Dedifferentiated amniotic fluid mesenchymal stem cell (primary cell): ENCODE data around the gene LRRC32.
"Not testable (repeated sequence)": the region's sequence is repeated elsewhere in the genome, so short reads cannot be mapped to it uniquely, and the experiment has no call there.

Experiments used
- DNase-seq: peaks from one replicate; pipeline ENCODE4 v3.0.0-alpha.2; 2016; ENCODE audit errors: extremely low spot score

LRRC32 gene

DNA sequence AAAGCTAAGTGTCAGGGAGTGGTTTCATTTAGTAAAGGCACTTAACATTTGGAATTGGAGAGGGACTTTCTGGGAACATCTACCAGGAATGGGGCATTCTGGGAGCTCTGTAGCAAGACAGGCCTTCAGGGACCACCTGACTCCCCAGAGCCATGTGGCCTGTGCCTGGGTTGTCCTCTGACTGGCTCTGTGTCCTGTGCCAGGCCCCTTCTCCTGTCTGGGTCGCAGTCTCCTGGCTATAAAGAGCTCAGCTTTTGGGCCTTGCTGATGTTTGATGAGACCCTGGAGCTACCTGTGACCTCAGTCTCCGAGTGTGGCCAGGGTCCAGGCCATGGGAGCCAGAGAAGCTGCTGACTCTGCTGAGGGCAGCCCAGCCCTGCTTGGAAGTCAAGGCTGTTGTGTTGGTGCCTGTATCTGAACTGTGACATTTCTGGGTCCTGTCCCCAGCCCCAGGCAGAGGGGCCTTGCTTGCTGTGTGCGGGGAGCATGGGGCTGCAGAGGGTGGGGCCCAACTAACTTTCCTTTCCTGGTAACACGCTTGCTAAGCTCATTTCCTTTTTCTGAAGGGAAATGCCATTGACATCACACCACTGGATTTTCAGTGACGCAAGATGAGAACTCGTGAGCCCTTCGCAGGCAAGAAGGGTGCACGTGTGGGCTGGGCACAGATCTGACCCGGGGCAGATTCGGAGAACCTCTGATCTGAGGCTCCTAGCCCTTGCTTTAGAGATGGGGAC lies 41.3 kb downstream of the LRRC32 start:
- no peak for DNase-seq

DNA sequence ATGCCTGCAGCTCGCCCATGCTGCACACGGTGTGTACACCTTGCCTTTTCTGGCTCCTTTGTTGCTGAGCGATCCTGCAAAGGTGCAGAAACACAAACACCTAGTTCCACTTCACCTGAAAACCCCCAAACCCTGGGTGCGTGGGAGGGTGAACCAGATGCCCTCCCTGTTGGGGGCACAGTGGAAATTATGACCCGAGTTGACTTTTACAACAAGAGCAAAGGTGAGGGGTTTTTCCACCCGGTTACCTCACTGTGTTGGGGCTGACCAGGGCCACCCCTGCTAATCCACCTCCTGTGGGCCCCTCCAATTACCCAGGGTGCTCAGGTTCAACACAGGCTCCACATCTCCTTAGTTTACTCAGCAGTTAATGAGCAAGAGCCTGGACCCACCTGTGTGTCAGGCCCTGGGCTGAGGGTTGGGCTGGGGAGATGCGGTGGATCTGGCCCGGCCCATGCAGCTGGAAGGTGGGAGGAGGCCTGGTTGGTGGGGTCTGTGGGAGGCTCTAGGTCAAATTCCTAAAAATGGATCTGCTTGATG lies 42.1 kb downstream of the LRRC32 start:
- no peak for DNase-seq

- DNase-seq = no peak
These were observed 42.9 kb downstream of the LRRC32 start for GRCh38 chr11:76627606-76628005.

DNA sequence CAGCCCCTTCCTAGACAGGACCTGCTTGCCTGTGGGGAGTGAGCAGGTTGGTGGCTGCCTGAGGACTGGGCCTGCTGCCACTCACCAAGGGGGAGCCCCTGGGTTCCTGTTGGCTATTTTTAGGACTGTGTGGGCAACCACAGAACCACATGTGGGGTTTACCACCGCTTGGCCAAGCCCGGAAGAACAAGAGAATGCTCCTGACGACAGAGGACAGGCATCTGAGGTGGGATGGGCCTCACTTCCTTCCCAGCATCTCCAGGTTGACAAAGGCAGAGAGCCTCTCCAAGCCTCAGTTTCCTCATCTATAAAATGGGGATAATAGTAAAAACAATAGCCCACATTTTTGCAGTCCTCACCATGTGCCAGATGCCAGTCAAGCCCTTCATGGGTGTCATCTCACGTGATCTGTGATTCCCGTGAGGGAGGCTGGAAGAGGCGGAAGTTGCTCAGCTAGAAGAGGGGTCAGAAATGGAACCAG lies 43.6 kb downstream of the LRRC32 start:
- DNase-seq = no peak

DNA sequence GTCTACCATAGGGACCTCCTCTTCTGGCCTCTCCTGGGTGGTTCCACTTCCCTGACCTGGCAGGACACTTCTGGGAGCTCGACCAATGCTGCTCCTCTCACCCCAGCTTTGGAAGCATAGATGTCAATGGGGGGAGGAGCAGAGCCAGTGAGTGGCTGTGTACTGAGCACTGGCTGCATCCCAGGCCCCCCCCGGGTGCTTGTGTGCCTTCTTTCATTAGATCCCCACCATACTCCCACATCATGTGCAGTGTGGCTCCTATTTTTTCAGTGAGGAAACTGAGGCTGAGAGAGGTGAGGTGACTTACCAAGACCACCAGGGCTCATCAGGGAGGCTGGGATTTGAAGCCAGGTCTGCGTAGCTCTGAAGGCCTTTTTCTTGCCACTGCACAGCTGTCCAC lies 44.3 kb downstream of the LRRC32 start:
- no peak for DNase-seq

DNA sequence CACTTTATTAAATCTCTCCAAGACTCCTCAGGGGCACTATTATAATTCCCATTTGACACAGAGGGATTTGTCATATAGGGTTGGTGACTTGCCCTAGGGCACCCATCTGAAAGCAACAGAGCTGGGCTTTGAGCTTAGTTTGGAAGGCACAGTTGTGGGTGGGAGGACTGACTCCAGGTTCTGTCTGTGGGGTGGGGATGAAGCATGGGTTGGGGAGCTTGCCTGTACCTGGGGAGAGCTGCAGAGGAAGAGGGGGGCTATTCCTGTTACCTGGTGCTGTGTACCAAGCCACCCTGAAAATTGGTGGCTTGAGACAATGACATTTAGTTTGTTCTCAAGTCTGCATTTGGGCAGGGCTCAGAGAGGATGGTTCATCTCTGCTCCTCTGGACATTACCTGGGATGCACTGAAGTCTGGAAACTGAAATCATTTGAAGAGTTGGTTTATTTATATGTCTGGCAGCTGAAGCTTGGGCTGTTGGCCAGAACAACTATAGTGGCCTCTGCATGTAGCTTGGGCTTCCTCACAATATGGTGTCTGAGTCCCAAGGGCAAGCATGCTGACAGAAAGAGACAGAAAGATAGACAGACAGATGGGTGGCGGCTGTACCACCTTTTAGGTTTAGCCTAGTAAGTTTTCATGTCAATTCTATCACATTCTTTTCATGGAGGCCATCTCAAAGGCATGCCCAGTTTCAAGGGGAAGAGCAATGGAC lies 44.9 kb downstream of the LRRC32 start:
- no peak for DNase-seq

DNA sequence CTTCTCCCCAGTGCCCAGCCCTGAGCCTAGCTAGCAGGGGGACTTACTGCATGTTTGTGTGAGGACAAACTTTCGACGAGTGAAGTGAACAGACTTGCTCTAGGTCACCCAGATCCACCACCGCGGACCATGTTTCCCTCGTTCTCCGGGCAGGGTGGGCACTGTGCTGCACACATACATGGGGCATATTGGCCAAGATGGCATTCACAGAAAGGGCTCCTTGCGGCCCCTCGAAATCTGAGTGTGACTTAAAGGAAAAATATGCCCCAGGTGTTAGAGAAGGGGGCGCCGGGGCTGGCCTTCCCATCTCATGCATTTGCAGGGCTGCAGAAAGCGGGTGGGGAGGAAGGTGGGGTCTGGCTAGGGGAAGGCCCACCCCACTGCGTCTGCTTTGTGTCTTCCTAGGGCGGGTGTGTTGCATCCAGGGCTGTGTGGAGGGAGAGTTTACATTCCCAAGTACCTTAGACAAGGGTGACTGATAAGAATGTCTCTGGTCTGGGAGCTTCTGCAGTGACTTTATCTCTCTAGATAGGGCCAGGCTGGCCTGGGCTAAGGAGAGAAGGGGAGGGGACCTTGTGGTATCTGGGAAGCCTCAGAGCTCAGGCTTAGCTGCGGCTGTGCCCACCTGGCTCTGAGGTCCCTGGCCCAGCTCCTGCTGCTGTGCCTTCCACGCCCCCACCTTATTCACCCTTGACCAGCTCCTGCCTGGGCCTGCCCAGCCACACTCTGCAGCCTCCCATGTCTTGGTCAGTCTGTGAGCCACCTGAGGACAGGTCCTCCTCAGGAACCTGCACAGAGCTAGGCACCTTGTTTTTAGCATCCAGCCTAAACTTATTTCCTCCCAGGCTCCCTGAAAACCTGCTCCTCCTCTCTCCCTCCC lies 45.8 kb downstream of the LRRC32 start:
- no peak for DNase-seq

GRCh38 chr11:76623884-76624419 lies 46.6 kb downstream of the LRRC32 start:
- no peak for DNase-seq

- DNase-seq = no peak
These were observed 47.2 kb downstream of the LRRC32 start for GRCh38 chr11:76623171-76623883.

DNA sequence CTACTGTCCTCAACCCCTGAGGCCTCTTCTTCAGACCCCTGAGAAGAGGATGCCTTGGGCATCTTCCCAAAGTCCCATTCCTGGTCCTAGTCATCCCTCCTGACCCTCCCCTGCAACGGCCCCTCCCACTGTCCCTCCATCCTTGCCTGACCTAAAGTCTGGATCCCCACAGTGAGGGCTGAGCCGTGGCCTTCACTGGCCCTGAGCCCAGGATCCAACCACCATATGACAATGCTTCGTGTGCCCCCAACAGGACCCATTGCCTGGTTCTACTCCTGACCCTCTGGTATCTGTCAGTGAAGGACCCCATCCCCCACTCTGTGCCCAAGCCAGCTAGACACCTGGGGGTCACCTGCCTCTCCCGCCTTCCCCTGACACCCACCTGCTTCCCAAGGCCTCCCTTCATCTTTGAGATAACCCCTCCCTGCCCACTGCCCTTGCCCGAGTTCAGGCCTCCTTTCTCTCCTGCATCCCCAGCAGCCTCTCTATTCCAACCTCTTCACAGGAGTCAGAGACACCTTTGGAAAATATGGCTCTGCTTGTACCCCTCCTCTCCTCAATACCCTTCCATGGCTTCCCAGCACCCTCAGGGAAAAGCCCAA lies 48.0 kb downstream of the LRRC32 start:
- DNase-seq = no peak

DNA sequence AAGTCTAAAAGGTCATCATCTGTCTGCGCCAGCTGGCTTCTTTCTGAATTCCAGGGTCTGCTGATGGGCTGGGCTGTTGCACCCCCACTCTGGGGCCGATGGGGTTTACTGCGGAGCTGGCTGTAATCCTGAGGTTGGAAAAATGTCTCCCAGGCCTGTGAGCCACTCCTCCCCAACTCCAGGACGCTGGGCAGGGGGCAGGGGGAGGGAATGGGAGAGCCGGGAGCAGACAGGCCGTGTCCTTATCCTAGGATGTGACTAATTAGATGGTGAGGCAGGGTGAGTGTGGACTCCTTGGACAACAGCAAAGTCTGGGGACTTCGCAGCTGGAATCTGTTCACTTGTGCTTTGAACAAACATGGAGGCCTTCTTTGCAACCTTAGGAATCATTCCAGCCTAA lies 48.7 kb downstream of the LRRC32 start:
- no peak for DNase-seq

- DNase-seq = no peak
These were observed 49.1 kb downstream of the LRRC32 start for GRCh38 chr11:76621466-76621865.

DNA sequence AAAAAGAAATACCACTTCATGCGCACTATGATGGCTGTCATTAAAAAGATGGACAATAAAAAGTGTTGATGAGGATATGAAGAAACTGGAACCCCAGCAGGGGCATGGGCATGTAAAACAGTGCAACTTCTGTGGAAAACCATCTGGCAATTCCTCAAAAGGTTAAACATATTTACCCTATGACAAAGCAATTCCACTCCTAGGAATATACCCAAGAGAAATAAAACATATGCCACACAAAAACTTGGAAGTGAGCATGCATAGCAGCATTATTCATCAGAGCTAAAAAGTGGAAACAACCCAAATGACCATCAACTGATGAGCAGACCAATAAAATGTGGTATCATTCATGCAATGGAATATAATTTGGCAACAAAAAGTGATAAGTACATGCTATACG lies 50.1 kb downstream of the LRRC32 start:
- peak; percentile 68 for DNase-seq

- DNase-seq = not testable (repeated sequence)
These were observed 50.7 kb downstream of the LRRC32 start for GRCh38 chr11:76619801-76620200.

- DNase-seq = no peak
These were observed 52.8 kb downstream of the LRRC32 start for GRCh38 chr11:76617553-76618265.

GRCh38 chr11:76616676-76617552 lies 53.6 kb downstream of the LRRC32 start:
- no peak for DNase-seq

- DNase-seq = no peak
These were observed 54.6 kb downstream of the LRRC32 start for GRCh38 chr11:76615950-76616349.

DNA sequence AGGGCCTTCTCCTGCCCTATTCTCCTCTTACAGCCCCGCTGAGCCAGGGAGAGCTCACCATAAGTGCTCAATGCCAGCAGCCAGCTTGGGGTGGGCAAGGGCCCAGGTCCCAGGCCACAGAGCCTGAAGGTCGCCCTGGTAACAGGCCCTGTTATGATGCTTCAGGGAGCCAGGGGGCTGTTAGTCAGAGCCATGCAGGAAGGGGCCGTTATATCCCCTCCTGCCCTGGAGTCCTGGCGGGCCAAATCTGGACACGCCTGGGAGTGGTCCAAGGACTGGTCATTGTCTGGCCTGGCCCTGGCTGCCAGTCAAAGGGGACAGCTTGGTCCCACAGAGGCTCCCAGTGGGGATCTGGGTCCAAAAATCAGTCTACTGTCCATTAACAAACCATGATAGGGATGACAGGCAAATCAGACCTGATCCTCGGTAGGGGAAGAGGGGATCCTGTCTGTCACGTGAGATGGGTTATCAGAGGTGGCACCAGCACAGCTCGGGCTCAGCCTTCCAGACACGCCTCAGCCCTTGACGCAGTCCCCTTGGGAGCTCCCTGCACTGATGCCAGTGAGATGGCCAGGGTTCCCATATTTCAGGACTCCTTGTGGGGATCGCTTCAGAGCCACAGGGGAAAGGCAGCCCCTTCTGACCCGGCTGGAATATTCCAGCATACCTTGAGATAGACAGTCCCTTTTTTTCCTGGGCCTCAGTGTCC lies 55.9 kb downstream of the LRRC32 start:
- DNase-seq = no peak
